ENCODE measurements around the gene MYRIP. TPM values are rescaled to one million over a fixed set of nuclear protein-coding genes. Genes with fewer than 3 reads are reported as not detected.

MYRIP gene
- total and polyA plus RNA-seq, 12 donors: 0.45 to 2.7 (median 1.3) TPM

DNA sequence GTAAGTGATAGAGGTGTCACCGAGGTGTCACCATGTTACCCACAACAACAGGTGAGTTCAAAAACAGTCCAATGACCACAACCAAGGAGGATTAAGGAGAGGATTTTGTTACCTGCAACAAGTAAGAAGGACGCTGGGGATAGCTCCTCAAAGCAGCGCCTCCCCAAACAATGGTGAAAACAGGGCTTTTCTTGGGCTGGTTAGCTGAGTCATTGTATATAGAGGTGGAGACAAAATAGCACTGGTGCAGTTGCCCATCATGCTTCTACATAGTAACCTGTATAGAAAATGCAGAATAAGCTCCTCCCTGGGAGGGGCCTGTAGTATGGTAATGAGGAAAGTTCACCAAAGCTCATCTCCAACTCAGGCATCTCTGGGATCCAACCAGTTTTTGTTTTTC lies 383.2 kb downstream of the MYRIP start:
- Histone ChIP-seq H3K36me3 (no peaks in the 10 kb centered on the region), H3K4me1 (peaks cover 0 to 21% (median 5%) of the 10 kb centered on the region in 9 donors), H3K9me3 (no peaks in the 10 kb centered on the region), H3K27me3 (no peaks in the 10 kb centered on the region), H3K27ac (no peak overlapping the region), H3K4me3 (no peak overlapping the region)
- TF ChIP-seq, protein P1, sequence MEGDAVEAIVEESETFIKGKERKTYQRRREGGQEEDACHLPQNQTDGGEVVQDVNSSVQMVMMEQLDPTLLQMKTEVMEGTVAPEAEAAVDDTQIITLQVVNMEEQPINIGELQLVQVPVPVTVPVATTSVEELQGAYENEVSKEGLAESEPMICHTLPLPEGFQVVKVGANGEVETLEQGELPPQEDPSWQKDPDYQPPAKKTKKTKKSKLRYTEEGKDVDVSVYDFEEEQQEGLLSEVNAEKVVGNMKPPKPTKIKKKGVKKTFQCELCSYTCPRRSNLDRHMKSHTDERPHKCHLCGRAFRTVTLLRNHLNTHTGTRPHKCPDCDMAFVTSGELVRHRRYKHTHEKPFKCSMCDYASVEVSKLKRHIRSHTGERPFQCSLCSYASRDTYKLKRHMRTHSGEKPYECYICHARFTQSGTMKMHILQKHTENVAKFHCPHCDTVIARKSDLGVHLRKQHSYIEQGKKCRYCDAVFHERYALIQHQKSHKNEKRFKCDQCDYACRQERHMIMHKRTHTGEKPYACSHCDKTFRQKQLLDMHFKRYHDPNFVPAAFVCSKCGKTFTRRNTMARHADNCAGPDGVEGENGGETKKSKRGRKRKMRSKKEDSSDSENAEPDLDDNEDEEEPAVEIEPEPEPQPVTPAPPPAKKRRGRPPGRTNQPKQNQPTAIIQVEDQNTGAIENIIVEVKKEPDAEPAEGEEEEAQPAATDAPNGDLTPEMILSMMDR (IDR thresholded peaks at IDR 0.05): no peak
- DNase-seq: no peak
- intact Hi-C loops (cut with DNase I): loop anchor here in 8 of 10 donors (1.0 to 10.0 kb wide), 6 partner anchors 122 to 242 kb away; no protein-coding TSS in a partner anchor
- WGBS, 2 donors: 82 to 85% methylated on average over 3 of the region's 3 CpGs
- no peak for ATAC-seq

DNA sequence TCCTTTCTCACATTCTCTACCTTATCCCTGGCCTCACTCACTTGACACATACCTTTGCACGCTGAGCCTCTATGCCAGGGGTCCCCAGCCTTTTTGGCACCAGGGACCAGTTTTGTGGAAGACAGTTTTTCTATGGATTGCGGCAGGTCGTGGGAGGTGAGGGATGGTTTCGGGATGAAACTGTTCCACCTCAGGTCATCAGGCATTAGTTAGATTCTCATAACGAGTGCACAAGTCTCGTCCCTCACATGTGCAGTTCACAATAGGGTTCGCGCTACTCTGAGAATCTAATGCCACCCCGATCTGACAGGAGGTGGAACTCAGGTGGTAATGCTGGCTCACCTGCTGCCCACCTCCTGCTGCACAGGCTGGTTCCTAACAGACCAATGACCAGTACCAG lies 387.6 kb downstream of the MYRIP start:
- H3K9me3 ChIP-seq: no peaks in the 10 kb centered on the region
- peaks cover 0 to 5% (median 0%) of the 10 kb centered on the region in 9 donors for H3K4me1 ChIP-seq
- ATAC-seq (no peak), DNase-seq (no peak)
- no peaks in the 10 kb centered on the region for H3K27me3 ChIP-seq
- H3K27ac ChIP-seq: no peak overlapping the region
- WGBS, 2 donors: 87 to 90% methylated on average over 9 of the region's 9 CpGs
- TF ChIP-seq, protein P1 (IDR thresholded peaks at IDR 0.05): no peak
- no peak overlapping the region for H3K4me3 ChIP-seq
- H3K36me3 ChIP-seq: no peaks in the 10 kb centered on the region
- intact Hi-C loops (cut with DNase I): loop anchor here in 1 of 10 donors (10.0 kb wide), 1 partner anchor 238 kb away; no protein-coding TSS in a partner anchor

DNA sequence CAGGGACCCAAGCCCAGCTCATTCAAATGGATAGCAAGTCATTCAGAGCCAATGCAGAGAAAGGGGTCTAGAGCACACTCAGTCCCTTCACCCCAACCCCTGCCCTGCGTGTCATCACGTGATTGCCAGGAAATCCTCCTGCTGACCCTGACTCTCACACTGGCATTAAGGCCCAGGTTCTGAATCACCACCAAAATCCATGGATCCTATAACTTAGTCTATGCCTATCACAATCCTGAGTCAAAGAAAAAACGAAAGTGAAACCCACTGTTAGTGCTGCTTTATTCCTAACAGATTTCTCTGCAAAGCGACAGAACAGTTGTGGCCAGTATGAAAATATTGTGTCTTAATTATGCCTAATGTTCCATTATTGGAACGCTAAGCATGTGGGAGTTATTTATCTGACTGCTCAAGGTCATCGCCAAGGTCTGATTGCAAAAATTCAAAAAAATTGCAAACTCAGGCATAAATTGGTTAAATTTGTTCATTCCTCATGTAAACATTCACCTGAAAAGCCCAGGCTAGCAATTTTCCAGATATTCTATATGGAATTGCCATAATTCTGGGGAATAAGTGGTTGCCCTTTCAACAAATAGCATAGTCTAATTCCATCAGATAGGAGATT lies 391.4 kb downstream of the MYRIP start:
- no peak overlapping the region for H3K27ac ChIP-seq
- TF ChIP-seq, protein P1 (IDR thresholded peaks at IDR 0.05): no peak
- WGBS, 2 donors: 84 to 86% methylated on average over 6 of the region's 6 CpGs
- ATAC-seq (no peak), DNase-seq (no peak)
- no peaks in the 10 kb centered on the region for H3K27me3 ChIP-seq
- H3K36me3 ChIP-seq: no peaks in the 10 kb centered on the region
- peaks cover 0 to 8% (median 0%) of the 10 kb centered on the region in 9 donors for H3K4me1 ChIP-seq
- intact Hi-C loops (cut with DNase I): no loop called here
- H3K9me3 ChIP-seq: no peaks in the 10 kb centered on the region
- no peak overlapping the region for H3K4me3 ChIP-seq

DNA sequence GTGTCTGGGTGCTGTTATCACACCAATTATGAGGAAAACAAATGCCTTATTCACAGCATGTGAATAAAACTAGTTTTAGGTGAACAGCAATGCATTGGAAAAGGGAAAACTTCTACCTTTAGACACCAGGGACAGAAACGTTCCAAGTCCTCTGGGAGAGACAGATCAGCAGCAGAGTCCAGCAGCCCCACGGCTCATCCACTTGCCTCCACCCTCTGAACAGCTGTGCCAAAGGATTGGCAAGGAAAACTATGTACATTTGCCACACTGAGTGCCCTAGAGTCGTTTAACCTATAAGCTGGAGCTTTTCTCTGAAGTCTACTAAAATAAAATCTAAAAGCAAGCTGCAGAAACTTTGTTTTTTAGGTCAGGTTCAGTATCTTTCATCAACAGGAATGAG lies 392.4 kb downstream of the MYRIP start:
- no peak for ATAC-seq
- no peak for DNase-seq
- intact Hi-C loops (cut with DNase I): no loop called here

More for the DNA sequence above, 392.4 kb downstream of the MYRIP start:
- H3K27ac ChIP-seq: no peak overlapping the region
- TF ChIP-seq, protein P1 (IDR thresholded peaks at IDR 0.05): no peak
- no peak overlapping the region for H3K4me3 ChIP-seq
- H3K27me3 ChIP-seq: no peaks in the 10 kb centered on the region
- H3K4me1 ChIP-seq: peaks cover 0 to 8% (median 0%) of the 10 kb centered on the region in 9 donors
- H3K9me3 ChIP-seq: no peaks in the 10 kb centered on the region
- 21 to 37% methylated on average over 3 of the region's 3 CpGs for WGBS, 2 donors
- no peaks in the 10 kb centered on the region for H3K36me3 ChIP-seq

Measured in heart right ventricle (tissue), 16 donors.